Measurements from ENCODE around the gene CNPY1. TPM values are rescaled to one million over a fixed set of nuclear protein-coding genes. Genes with fewer than 3 reads are reported as not detected.

CNPY1 gene
- total RNA-seq, 1 experiment from 2014 or later = not detected

GRCh38 chr7:155555116-155555695 is 8.8 kb upstream of the CNPY1 start:
- Histone ChIP-seq H3K4me2 (ENCODE audit: insufficient read depth, insufficient read length, low read length) (no peak overlapping the region), H3K14ac (ENCODE audit: insufficient read depth, low read length) (no peak overlapping the region), H2BK12ac (ENCODE audit: insufficient read length, low read depth, low read length) (no peak overlapping the region), H3K9me3 (ENCODE audit: control insufficient read depth, low read depth, low read length) (no peaks in the 10 kb centered on the region), H2BK15ac (ENCODE audit: low read depth, low read length) (no peak overlapping the region), H3K23ac (ENCODE audit: insufficient read length, low read depth, low read length) (no peak overlapping the region), H3K79me2 (ENCODE audit: insufficient read depth, low read length) (no peaks in the 10 kb centered on the region), H3K18ac (ENCODE audit: insufficient read length, low read depth, low read length) (no peak overlapping the region), H2BK120ac (ENCODE audit: low read depth, low read length, poor library complexity, severe bottlenecking) (no peak overlapping the region), H4K20me1 (ENCODE audit: control insufficient read depth, insufficient read depth, insufficient read length) (no peaks in the 10 kb centered on the region), H3K4me1 (ENCODE audit: insufficient read depth, low read length) (no peaks in the 10 kb centered on the region), H3K56ac (ENCODE audit: insufficient read length, low read depth, low read length) (no peak overlapping the region), H4K5ac (ENCODE audit: insufficient read length, low read depth, low read length) (no peak overlapping the region), H4K91ac (ENCODE audit: insufficient read length, low read depth, low read length) (no peak overlapping the region), H3T11ph (ENCODE audit: low read length) (no peak overlapping the region), H4K8ac (replicated peaks; ENCODE audit: insufficient read length, low read depth, low read length) (no peak overlapping the region), H2AFZ (ENCODE audit: low read length) (no peak overlapping the region), H2BK5ac (ENCODE audit: insufficient read length, low read length) (no peak overlapping the region), H3K27ac (ENCODE audit: insufficient read length, low read depth, low read length) (no peak overlapping the region), H2AK5ac (ENCODE audit: insufficient read length, low read length) (no peak overlapping the region), H3K4ac (ENCODE audit: low read depth, low read length) (no peak overlapping the region), H2BK20ac (ENCODE audit: low read depth, low read length, poor library complexity, severe bottlenecking) (no peak overlapping the region), H3K27me3 (ENCODE audit: insufficient read depth, low read length) (no peaks in the 10 kb centered on the region), H3K23me2 (ENCODE audit: insufficient read length, low read depth, low read length, poor library complexity, severe bottlenecking) (no peaks in the 10 kb centered on the region), H3K79me1 (ENCODE audit: insufficient read depth, low read depth, low read length, poor library complexity, severe bottlenecking) (no peaks in the 10 kb centered on the region), H3K9ac (ENCODE audit: extremely low read depth, insufficient read length, low read length) (no peak overlapping the region)
- TF ChIP-seq CTCF (conservative IDR thresholded peaks at IDR 0.05) = no peak
- no CpG with 5 or more reads among the region's 33 CpGs for WGBS (ENCODE audit: extremely low coverage, insufficient read length, low lambda C conversion rate)
- H3K9me3 Mint-ChIP-seq = peaks cover 0 to 4% of the 10 kb centered on the region in 2 experiments; a peak in 3 of 5 replicates
- no peak overlapping the region for H3K27ac Mint-ChIP-seq
- no peaks in the 10 kb centered on the region for H3K36me3 Mint-ChIP-seq (ENCODE audit: insufficient read depth in 1 of 3, low read depth in 3 of 3)
- no peak for DNase-seq
- H3K27me3 Mint-ChIP-seq (ENCODE audit: low read depth) = peaks cover 23% of the 10 kb centered on the region
- no peaks in the 10 kb centered on the region for H3K4me1 Mint-ChIP-seq
- no peak overlapping the region for H3K4me3 Mint-ChIP-seq

Measured in H9 (cell line).